ENCODE results near the gene MEX3A. TPM values are rescaled to one million over a fixed set of nuclear protein-coding genes. Genes with fewer than 3 reads are reported as not detected.

MEX3A gene
- total and polyA plus RNA-seq, 2 of the 8 experiments (the other 6 are each of a cell fraction or from before 2014, with no cell fraction given): 34.1 to 52.4 TPM

- H3K18ac ChIP-seq (ENCODE audit: extremely low read depth, low read length): peak overlapping the region; percentile 91
- no peaks in the 10 kb centered on the region for H3K27me3 ChIP-seq (replicated peaks in 1 of 4; ENCODE audit: control insufficient read depth in 3 of 4, extremely low read depth in 1 of 4, insufficient read depth in 3 of 4, low read length in 3 of 4)
- peak overlapping the region; percentile 80 for H2BK20ac ChIP-seq (ENCODE audit: low read length)
- peak overlapping the region; percentile 34 for H4K5ac ChIP-seq (ENCODE audit: insufficient read length, low read depth, low read length)
- H3K79me1 ChIP-seq (ENCODE audit: low read depth, low read length): peaks cover 21% of the 10 kb centered on the region
- peak overlapping the region in 1 of 4 experiments; percentile 26; a peak in 1 of 7 replicates for H3K9ac ChIP-seq (replicated peaks in 1 of 4; ENCODE audit: extremely low read depth in 1 of 4, low read depth in 3 of 4, low read length in 3 of 4)
- peak overlapping the region; percentile 47 to 79 for H3K4me2 ChIP-seq (ENCODE audit: insufficient read depth in 1 of 2, low read depth in 2 of 2, low read length in 2 of 2)
- no peak overlapping the region for H2AFZ ChIP-seq (ENCODE audit: low read length)
- H3K4me3 ChIP-seq (ENCODE audit: extremely low read depth in 1 of 4, insufficient read depth in 2 of 4, low read depth in 3 of 4, low read length in 4 of 4): peak overlapping the region in 3 of 4 experiments; percentile 2 to 44 (median 4); a peak in 5 of 8 replicates
- H3K9me3 ChIP-seq (ENCODE audit: insufficient read depth in 2 of 2, low read depth in 1 of 2, low read length in 1 of 2): no peaks in the 10 kb centered on the region
- H2AK5ac ChIP-seq (ENCODE audit: low read depth, low read length): peak overlapping the region; percentile 95
- peak overlapping the region; percentile 52 for H2BK120ac ChIP-seq (replicated peaks; ENCODE audit: low read depth, low read length)
- peaks cover 19 to 63% of the 10 kb centered on the region in 2 experiments for H3K79me2 ChIP-seq (ENCODE audit: control insufficient read depth in 1 of 2, insufficient read depth in 2 of 2, low read length in 2 of 2)
- peak overlapping the region; percentile 99 for H2BK15ac ChIP-seq (ENCODE audit: low read length)
- peak overlapping the region; percentile 63 for H3K4ac ChIP-seq (replicated peaks; ENCODE audit: insufficient read length, low read depth, low read length)
- FAIRE-seq (no peak), DNase-seq (ENCODE audit: low read depth in 1 of 2, low spot score in 2 of 2) (peak in 1 of 2 experiments; percentile 84)
- TF ChIP-seq POLR2AphosphoS5 (IDR thresholded peaks at IDR 0.05; ENCODE audit: low read depth, low read length) (no peak), TEAD4 (IDR thresholded peaks at IDR 0.05; ENCODE audit: low read depth, low read length) (no peak), RAD21 (IDR thresholded peaks at IDR 0.05 in 1 of 2, conservative IDR thresholded peaks at IDR 0.05 in 1 of 2; ENCODE audit: low read depth in 2 of 2, low read length in 2 of 2) (no peak), CHD2 (IDR thresholded peaks at IDR 0.05; ENCODE audit: low read length) (no peak), ASH2L (IDR thresholded peaks at IDR 0.05; ENCODE audit: low read length) (peak; percentile 56), TAF7 (optimal IDR thresholded peaks at IDR 0.05; ENCODE audit: borderline replicate concordance, low read depth, low read length) (no peak)
- TF ChIP-seq, protein P1, sequence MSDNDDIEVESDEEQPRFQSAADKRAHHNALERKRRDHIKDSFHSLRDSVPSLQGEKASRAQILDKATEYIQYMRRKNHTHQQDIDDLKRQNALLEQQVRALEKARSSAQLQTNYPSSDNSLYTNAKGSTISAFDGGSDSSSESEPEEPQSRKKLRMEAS (IDR thresholded peaks at IDR 0.05): peak; percentile 42; the same call in 1 of the 2 replicates
- peak overlapping the region; percentile 47 for H4K8ac ChIP-seq (ENCODE audit: extremely low read depth, insufficient read depth, low read length)
- 54% methylated on average over 60 of the region's 73 CpGs; no CpG with 5 or more reads in 1 of the 2 experiments for WGBS, 2 experiments (ENCODE audit: extremely low coverage in 1 of 2, insufficient coverage in 1 of 2, insufficient read length in 1 of 2, insufficient replicate concordance in 2 of 2, low coverage in 1 of 2, low lambda C conversion rate in 2 of 2, missing lambda C conversion rate in 1 of 2)
- H4K91ac ChIP-seq (replicated peaks; ENCODE audit: insufficient read length, low read length): peak overlapping the region; percentile 96
- H3K56ac ChIP-seq (replicated peaks; ENCODE audit: insufficient read length, low read depth, low read length): no peak overlapping the region
- peaks cover 4 to 34% (median 10%) of the 10 kb centered on the region in 4 experiments; a peak in 6 of 8 replicates for H3K36me3 ChIP-seq (ENCODE audit: control insufficient read depth in 2 of 4, insufficient read depth in 4 of 4, low read length in 3 of 4)
- H3K14ac ChIP-seq (ENCODE audit: insufficient read length): no peak overlapping the region
- H3K23me2 ChIP-seq (ENCODE audit: low read depth, low read length): peaks cover 12% of the 10 kb centered on the region
- peaks cover 24 to 57% (median 47%) of the 10 kb centered on the region in 4 experiments for H3K4me1 ChIP-seq (replicated peaks in 1 of 4; ENCODE audit: control insufficient read depth in 3 of 4, insufficient read depth in 4 of 4, low read length in 3 of 4)
- peak overlapping the region; percentile 91; the same call in 1 of the 2 replicates for H2BK12ac ChIP-seq (ENCODE audit: low read depth, low read length)
- peaks cover 10 to 33% of the 10 kb centered on the region in 2 experiments for H4K20me1 ChIP-seq (replicated peaks in 1 of 2; ENCODE audit: control insufficient read depth in 1 of 2, insufficient read depth in 2 of 2, low read length in 2 of 2)
- ChIA-PET CTCF (ENCODE audit: partially characterized antibody) (interaction anchor here (1.3 to 2.5 kb wide), 2 partner anchors 9 to 12 kb away, joined by 3 to 33 read pairs; no protein-coding TSS in a partner anchor), POLR2A (ENCODE audit: partially characterized antibody) (interaction anchor here (0.8 to 9.7 kb wide), 3 partner anchors 18 to 108 kb away, joined by 3 to 88 read pairs (median 5); partner anchors contain the start of gene RAB25)
- H3K27ac ChIP-seq (ENCODE audit: low read depth, low read length): peak overlapping the region; percentile 53; the same call in 1 of the 2 replicates
- H2BK5ac ChIP-seq (ENCODE audit: low read depth, low read length): peak overlapping the region; percentile 92
- H3K23ac ChIP-seq (ENCODE audit: insufficient read length): no peak overlapping the region
These were observed 5.4 kb downstream of the MEX3A start for GRCh38 chr1:156076609-156077429.

All from H1 (cell line).